Measurements from ENCODE around the gene BMP6. TPM values are rescaled to one million over a fixed set of nuclear protein-coding genes. Genes with fewer than 3 reads are reported as not detected.

BMP6 gene
- total RNA-seq, 1 experiment from 2014 or later: 13.6 TPM

- intact Hi-C loops (cut with micrococcal nuclease; ENCODE audit: unreplicated experiment): loop anchor here (5.0 kb wide), 1 partner anchor 89 kb away; no protein-coding TSS in a partner anchor
Measured at GRCh38 chr6:7811441-7811840, 85.5 kb downstream of the BMP6 start.

GRCh38 chr6:7812623-7813022 is 86.7 kb downstream of the BMP6 start:
- intact Hi-C loops (cut with micrococcal nuclease; ENCODE audit: unreplicated experiment): loop anchor here (5.0 kb wide), 1 partner anchor 90 kb away; no protein-coding TSS in a partner anchor
- H3K36me3 ChIP-seq (ENCODE audit: control insufficient read depth, insufficient read depth, low read length): no peaks in the 10 kb centered on the region
- TF ChIP-seq TCF7L2 (IDR thresholded peaks at IDR 0.05; ENCODE audit: low read depth, low read length) (no peak), REST (IDR thresholded peaks at IDR 0.05; ENCODE audit: insufficient read depth in 1 of 2, low read depth in 2 of 2, low read length in 1 of 2) (no peak), CTCF (IDR thresholded peaks at IDR 0.05) (no peak), POLR2AphosphoS5 (IDR thresholded peaks at IDR 0.05; ENCODE audit: low read depth, low read length) (no peak), SIN3A (IDR thresholded peaks at IDR 0.05; ENCODE audit: borderline replicate concordance, insufficient read depth, low read depth, low read length) (no peak)
- ATAC-seq (no peak), DNase-seq (ENCODE audit: low read depth, low spot score) (no peak)
- no peak overlapping the region for H3K27ac ChIP-seq (ENCODE audit: low read length)
- no peak overlapping the region for H3K4me3 ChIP-seq (ENCODE audit: low read depth in 2 of 2, low read length in 2 of 2)
- in situ Hi-C loops (cut with HindIII; ENCODE audit: low pct_unique_long_range_greater_than_20kb, low sequenced_read_pairs): no loop called here
- BruUV-seq (replicated peaks): no TSS peak
- POLR2A ChIA-PET: no interaction called here
- CTCF ChIA-PET: no interaction called here
- no peaks in the 10 kb centered on the region for H3K27me3 ChIP-seq (ENCODE audit: control insufficient read depth, insufficient read depth, low read length)
- no peaks in the 10 kb centered on the region for H3K4me1 ChIP-seq (ENCODE audit: control insufficient read depth, insufficient read depth, low read length)
- no peaks in the 10 kb centered on the region for H3K9me3 ChIP-seq (ENCODE audit: control insufficient read depth, insufficient read depth, low read depth, low read length)

More at GRCh38 chr6:7811441-7811840, 85.5 kb downstream of the BMP6 start:
- ChIA-PET CTCF (no interaction called here), POLR2A (no interaction called here)
- no TSS peak for BruUV-seq (replicated peaks)
- no peaks in the 10 kb centered on the region for H3K4me1 ChIP-seq (ENCODE audit: control insufficient read depth, insufficient read depth, low read length)
- DNase-seq (ENCODE audit: low read depth, low spot score) (no peak), ATAC-seq (no peak)
- no peaks in the 10 kb centered on the region for H3K27me3 ChIP-seq (ENCODE audit: control insufficient read depth, insufficient read depth, low read length)
- TF ChIP-seq TCF7L2 (IDR thresholded peaks at IDR 0.05; ENCODE audit: low read depth, low read length) (no peak), POLR2AphosphoS5 (IDR thresholded peaks at IDR 0.05; ENCODE audit: low read depth, low read length) (no peak), REST (IDR thresholded peaks at IDR 0.05; ENCODE audit: insufficient read depth in 1 of 2, low read depth in 2 of 2, low read length in 1 of 2) (no peak), CTCF (IDR thresholded peaks at IDR 0.05) (no peak), SIN3A (IDR thresholded peaks at IDR 0.05; ENCODE audit: borderline replicate concordance, insufficient read depth, low read depth, low read length) (no peak)
- H3K4me3 ChIP-seq (ENCODE audit: low read depth in 2 of 2, low read length in 2 of 2): no peak overlapping the region
- H3K9me3 ChIP-seq (ENCODE audit: control insufficient read depth, insufficient read depth, low read depth, low read length): no peaks in the 10 kb centered on the region
- no peak overlapping the region for H3K27ac ChIP-seq (ENCODE audit: low read length)
- in situ Hi-C loops (cut with HindIII; ENCODE audit: low pct_unique_long_range_greater_than_20kb, low sequenced_read_pairs): no loop called here
- no peaks in the 10 kb centered on the region for H3K36me3 ChIP-seq (ENCODE audit: control insufficient read depth, insufficient read depth, low read length)
